ENCODE data around the gene SCGB1C2. TPM values are rescaled to one million over a fixed set of nuclear protein-coding genes. Genes with fewer than 3 reads are reported as not detected.
"Not testable (repeated sequence)": the region's sequence is repeated elsewhere in the genome, so short reads cannot be mapped to it uniquely, and the experiment has no call there.

The SCGB1C2 gene
- polyA plus RNA-seq, 1 experiment, result not detected

DNA sequence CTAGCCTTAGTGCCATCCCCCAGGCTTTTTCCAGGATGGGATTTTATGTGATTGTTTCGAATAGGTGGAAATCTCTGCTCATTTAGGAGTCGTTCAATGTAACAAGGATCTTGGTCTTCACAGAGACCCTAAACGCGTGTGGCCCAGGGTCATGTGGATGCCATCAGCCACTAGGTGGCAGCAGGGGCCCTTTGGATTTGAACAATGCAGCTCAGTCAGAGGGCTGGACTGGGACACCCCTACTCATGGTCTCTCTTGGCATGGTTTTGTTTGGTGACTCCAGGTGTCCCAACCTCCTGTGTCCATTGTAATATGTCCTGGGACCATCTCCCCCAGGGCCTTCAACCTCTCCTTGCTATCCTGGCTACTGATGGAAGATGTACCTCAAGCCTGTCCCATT lies 838 bp upstream of the SCGB1C2 start:
- CTCF ChIA-PET, result interaction anchor here (0.6 kb wide), 1 partner anchor 171 kb away, joined by 3 read pairs; no protein-coding TSS in a partner anchor
- TF ChIP-seq, protein P1, sequence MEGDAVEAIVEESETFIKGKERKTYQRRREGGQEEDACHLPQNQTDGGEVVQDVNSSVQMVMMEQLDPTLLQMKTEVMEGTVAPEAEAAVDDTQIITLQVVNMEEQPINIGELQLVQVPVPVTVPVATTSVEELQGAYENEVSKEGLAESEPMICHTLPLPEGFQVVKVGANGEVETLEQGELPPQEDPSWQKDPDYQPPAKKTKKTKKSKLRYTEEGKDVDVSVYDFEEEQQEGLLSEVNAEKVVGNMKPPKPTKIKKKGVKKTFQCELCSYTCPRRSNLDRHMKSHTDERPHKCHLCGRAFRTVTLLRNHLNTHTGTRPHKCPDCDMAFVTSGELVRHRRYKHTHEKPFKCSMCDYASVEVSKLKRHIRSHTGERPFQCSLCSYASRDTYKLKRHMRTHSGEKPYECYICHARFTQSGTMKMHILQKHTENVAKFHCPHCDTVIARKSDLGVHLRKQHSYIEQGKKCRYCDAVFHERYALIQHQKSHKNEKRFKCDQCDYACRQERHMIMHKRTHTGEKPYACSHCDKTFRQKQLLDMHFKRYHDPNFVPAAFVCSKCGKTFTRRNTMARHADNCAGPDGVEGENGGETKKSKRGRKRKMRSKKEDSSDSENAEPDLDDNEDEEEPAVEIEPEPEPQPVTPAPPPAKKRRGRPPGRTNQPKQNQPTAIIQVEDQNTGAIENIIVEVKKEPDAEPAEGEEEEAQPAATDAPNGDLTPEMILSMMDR (IDR thresholded peaks at IDR 0.05; ENCODE audit: insufficient read depth, low read depth, low read length), result peak; percentile 43
- H3K27me3 ChIP-seq (ENCODE audit: control insufficient read depth, insufficient read depth, low read length); DNase-seq (ENCODE audit: low read depth); POLR2A ChIA-PET; H3K4me3 ChIP-seq (ENCODE audit: low read depth, low read length); H3K36me3 ChIP-seq (ENCODE audit: control insufficient read depth, insufficient read depth, low read length): not testable (repeated sequence)

DNA sequence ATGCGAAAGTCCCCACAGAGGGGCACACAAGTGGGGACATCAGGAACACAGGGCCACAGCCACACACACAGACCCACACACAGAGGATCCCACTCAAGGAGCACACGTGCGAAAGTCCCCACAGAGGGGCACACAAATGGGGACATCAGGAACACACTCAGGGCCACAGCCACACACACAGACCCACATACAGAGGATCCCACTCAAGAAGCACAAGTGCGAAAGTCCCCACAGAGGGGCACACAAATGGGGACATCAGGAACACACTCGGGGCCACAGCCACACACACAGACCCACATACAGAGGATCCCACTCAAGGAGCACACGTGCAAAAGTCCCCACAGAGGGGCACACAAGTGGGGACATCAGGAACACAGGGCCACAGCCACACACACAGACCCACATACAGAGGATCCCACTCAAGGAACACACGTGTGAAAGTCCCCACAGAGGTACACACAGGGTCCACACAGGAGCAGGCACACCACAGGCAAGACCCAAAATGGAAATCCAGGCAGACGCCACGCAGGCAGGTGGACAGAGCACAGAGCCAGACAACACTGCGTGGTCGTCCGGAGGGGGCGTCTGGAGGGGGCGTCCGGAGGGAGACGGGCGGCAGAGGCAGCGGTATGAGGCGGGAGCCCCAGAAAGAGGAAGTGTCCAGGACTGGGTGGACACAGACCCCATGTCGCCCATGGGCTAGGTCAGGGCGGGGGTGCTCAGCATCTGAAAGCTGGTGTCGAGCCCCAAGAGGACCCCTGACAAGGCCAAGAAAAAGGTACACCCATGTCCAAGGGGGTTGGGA lies 2.2 kb downstream of the SCGB1C2 start:
- H3K27me3 ChIP-seq (ENCODE audit: control insufficient read depth, insufficient read depth, low read length); POLR2A ChIA-PET; H3K36me3 ChIP-seq (ENCODE audit: control insufficient read depth, insufficient read depth, low read length); DNase-seq (ENCODE audit: low read depth); H3K4me3 ChIP-seq (ENCODE audit: low read depth, low read length); CTCF ChIA-PET: not testable (repeated sequence)

DNA sequence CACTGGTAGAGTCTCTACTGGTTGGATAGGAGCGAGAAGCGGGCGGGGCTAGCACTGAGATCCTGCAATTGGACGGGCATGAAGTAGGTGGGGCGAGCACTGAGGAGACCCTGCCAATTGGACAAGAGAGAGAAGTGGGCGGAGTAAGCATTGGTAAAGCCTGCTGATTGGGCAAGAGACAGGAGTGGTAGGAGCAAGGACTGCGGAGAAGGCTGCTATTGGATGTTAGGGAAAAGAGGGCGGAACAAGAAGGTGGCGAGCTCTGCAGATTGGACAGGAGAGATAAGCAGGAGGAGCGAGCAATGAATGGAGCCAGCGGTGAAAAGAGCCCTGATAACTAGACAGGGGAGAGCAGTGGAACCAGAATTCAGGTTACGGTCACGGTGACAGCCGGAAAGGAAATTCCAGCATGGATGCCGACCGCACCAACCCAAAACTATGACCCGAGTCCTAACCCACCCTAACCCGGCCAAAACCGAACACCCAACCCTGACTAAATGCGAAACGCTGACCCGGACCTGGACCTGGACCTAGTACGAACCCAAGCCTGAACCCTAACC lies 4.8 kb downstream of the SCGB1C2 start:
- ChIA-PET CTCF (interaction anchor here (0.7 to 1.0 kb wide), 3 partner anchors 244 to 663 kb away, joined by 3 to 4 read pairs (median 3); no protein-coding TSS in a partner anchor), POLR2A (no interaction called here)
- no peak for DNase-seq (ENCODE audit: low read depth)
- TF ChIP-seq, protein P1 (IDR thresholded peaks at IDR 0.05; ENCODE audit: insufficient read depth, low read depth, low read length), result no peak
- Histone ChIP-seq H3K4me3 (ENCODE audit: low read depth, low read length) (no peak overlapping the region), H3K36me3 (ENCODE audit: control insufficient read depth, insufficient read depth, low read length) (no peaks in the 10 kb centered on the region), H3K27me3 (ENCODE audit: control insufficient read depth, insufficient read depth, low read length) (no peaks in the 10 kb centered on the region)

DNA sequence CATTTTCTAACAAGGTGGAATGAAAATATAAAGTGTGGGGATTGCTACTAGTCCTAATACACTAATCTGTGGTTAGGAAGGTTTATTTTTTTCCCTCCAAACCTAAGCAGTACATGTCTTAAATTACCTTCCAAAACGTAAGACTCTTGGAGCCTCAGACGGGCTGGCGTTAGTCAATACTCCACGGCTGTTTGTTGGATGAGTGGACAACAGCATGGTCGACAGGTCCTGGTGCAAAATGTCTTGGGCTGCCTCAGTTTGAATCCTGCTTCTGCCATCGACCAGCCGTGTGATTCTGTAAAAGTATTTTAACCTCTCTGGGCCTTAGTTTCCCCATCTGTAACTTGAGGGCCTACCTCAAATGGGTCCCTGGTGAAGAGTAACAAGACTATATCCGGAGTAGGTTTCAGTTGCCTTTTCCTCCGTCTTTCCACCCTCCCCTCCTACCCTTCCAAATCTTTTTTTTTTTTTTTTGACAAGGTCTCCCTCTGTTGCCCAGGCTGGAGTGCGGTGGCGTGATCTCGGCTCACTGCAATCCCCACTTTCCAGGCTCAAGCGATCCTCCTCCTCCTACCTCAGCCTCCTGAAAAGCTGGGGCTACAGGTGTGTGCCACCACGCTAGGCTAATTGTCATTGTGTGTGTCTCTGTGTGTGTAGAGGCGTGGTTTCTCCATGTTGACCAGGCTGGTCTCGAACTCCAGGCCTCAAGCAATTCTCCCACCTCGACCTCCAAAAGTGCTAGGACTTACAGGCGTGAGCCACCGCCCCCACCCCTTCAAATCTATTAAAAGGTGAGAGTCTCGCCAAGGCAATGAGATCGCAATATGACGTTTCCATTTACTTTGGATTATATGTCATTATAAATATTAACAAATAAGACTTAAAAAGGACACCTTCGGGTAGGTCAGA lies 5.8 kb downstream of the SCGB1C2 start:
- Histone ChIP-seq H3K4me3 (ENCODE audit: low read depth, low read length) (no peak overlapping the region), H3K27me3 (ENCODE audit: control insufficient read depth, insufficient read depth, low read length) (no peaks in the 10 kb centered on the region), H3K36me3 (ENCODE audit: control insufficient read depth, insufficient read depth, low read length) (no peaks in the 10 kb centered on the region)
- POLR2A ChIA-PET, result no interaction called here
- no peak for DNase-seq (ENCODE audit: low read depth)
- CTCF ChIA-PET, result interaction anchor here (0.6 kb wide), 1 partner anchor 592 kb away, joined by 3 read pairs; no protein-coding TSS in a partner anchor
- TF ChIP-seq, protein P1 (IDR thresholded peaks at IDR 0.05; ENCODE audit: insufficient read depth, low read depth, low read length), result no peak

DNA sequence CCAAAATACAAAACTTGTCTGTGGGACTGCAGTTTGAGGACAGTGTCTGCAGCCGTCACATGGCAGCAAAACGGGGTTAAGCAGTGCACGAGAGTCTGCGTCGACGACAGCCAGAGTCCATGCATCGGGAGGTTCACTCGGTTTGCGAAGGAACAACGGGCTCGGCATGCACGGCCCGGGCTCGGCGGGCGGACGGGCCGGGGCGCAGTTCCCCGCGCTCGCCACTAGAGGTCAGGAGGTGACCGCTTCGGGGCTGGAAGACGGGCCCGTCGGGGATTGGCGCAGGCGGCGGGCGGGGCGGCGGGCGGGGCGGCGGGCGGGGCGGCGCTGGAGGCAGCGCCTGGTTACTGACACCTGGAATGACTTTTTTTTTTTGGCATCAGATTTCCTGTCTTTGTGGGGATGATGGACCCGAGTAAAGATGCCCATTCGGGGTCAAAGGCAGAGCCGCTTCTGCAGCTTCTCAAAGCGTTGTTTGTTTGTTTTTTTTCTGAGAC lies 6.5 kb downstream of the SCGB1C2 start:
- H3K27me3 ChIP-seq (ENCODE audit: control insufficient read depth, insufficient read depth, low read length), result no peaks in the 10 kb centered on the region
- H3K36me3 ChIP-seq (ENCODE audit: control insufficient read depth, insufficient read depth, low read length), result no peaks in the 10 kb centered on the region
- DNase-seq (ENCODE audit: low read depth), result no peak
- ChIA-PET CTCF (interaction anchor here (0.6 to 1.1 kb wide), 2 partner anchors 163 to 249 kb away, joined by 3 read pairs; no protein-coding TSS in a partner anchor), POLR2A (no interaction called here)
- no peak overlapping the region for H3K4me3 ChIP-seq (ENCODE audit: low read depth, low read length)
- TF ChIP-seq, protein P1 (IDR thresholded peaks at IDR 0.05; ENCODE audit: insufficient read depth, low read depth, low read length), result peak; percentile 69
